HG03039 (cell line): Measurements from ENCODE around the gene CWC25.

ENCODE experiments used
- ATAC-seq: cut with Tn5 transposase; IDR thresholded peaks from one replicate; pipeline ENCODE4 v1.9.1; 2021; ENCODE audit warnings: mild to moderate bottlenecking, moderate library complexity; ENCODE audit not compliant: unreplicated experiment

The CWC25 gene

GRCh38 chr17:38853292-38854219 is 28.4 kb upstream of the CWC25 start, which contains the start of gene RPL23:
Gene RPL23 (minus strand): TSS chr17:38853721. CDS start chr17:38853710, 11 bp downstream.
- peak; percentile 60 for ATAC-seq

GRCh38 chr17:38852771-38853291 is 27.7 kb upstream of the CWC25 start:
- ATAC-seq = no peak

GRCh38 chr17:38851434-38851833 is 26.3 kb upstream of the CWC25 start:
- no peak for ATAC-seq

GRCh38 chr17:38850374-38850773 is 25.3 kb upstream of the CWC25 start:
- no peak for ATAC-seq

GRCh38 chr17:38848939-38849605 is 24.0 kb upstream of the CWC25 start:
- ATAC-seq = no peak

- ATAC-seq = no peak
Measured at GRCh38 chr17:38848557-38848891, 23.4 kb upstream of the CWC25 start.

- ATAC-seq = no peak
Measured at GRCh38 chr17:38844261-38844757, 19.2 kb upstream of the CWC25 start.

GRCh38 chr17:38825762-38826247 is 684 bp upstream of the CWC25 start:
- no peak for ATAC-seq

- ATAC-seq = no peak
Measured at GRCh38 chr17:38815576-38816193, 9.4 kb downstream of the CWC25 start.

- no peak for ATAC-seq
Measured at GRCh38 chr17:38809828-38810227, 15.3 kb downstream of the CWC25 start.

- no peak for ATAC-seq
Measured at GRCh38 chr17:38800237-38800760, 24.8 kb downstream of the CWC25 start.

GRCh38 chr17:38799501-38800236 is 25.5 kb downstream of the CWC25 start, which contains the start of gene PIP4K2B:
Gene PIP4K2B (minus strand): TSS chr17:38799556. CDS start chr17:38799424, 132 bp downstream.
- ATAC-seq = peak; percentile 78

- peak; percentile 9 for ATAC-seq
Measured at GRCh38 chr17:38798614-38799500, 26.3 kb downstream of the CWC25 start.

GRCh38 chr17:38797828-38798227 is 27.3 kb downstream of the CWC25 start:
- ATAC-seq = no peak

- no peak for ATAC-seq
Measured at GRCh38 chr17:38797158-38797490, 28.0 kb downstream of the CWC25 start.

- no peak for ATAC-seq
Measured at GRCh38 chr17:38796451-38797157, 28.5 kb downstream of the CWC25 start.

GRCh38 chr17:38794221-38794620 is 30.9 kb downstream of the CWC25 start:
- no peak for ATAC-seq

GRCh38 chr17:38791162-38791561 is 34.0 kb downstream of the CWC25 start:
- no peak for ATAC-seq
